ENCODE data around the gene CCDC81.

CCDC81 gene

GRCh38 chr11:86469491-86470388 is 95.1 kb downstream of the CCDC81 start:
- DNase-seq, result no peak

Measured in GF-D8 (cell line).